Measurements from ENCODE around the gene AXIN2. TPM values are rescaled to one million over a fixed set of nuclear protein-coding genes. Genes with fewer than 3 reads are reported as not detected.

The AXIN2 gene
- total RNA-seq, 1 donor from 2014 or later = 115 TPM

- H3K36me3 Mint-ChIP-seq = no peaks in the 10 kb centered on the region
- peaks cover 25% of the 10 kb centered on the region for H3K4me1 Mint-ChIP-seq (ENCODE audit: unreplicated experiment)
- peak overlapping the region; percentile 80 for H3K4me3 Mint-ChIP-seq
- no peaks in the 10 kb centered on the region for H3K27me3 Mint-ChIP-seq
- peak overlapping the region; percentile 84 for H3K27ac Mint-ChIP-seq
- DNase-seq (ENCODE audit: extremely low spot score, unreplicated experiment) = no peak
- no peaks in the 10 kb centered on the region for H3K9me3 Mint-ChIP-seq
- no peak for TF ChIP-seq CTCF (conservative IDR thresholded peaks at IDR 0.05)
These were observed 3.3 kb upstream of the AXIN2 start for GRCh38 chr17:65564793-65565192.

GRCh38 chr17:65562206-65562531 is 721 bp upstream of the AXIN2 start:
- no peaks in the 10 kb centered on the region for H3K27me3 Mint-ChIP-seq

GRCh38 chr17:65560628-65561451 is 608 bp downstream of the AXIN2 start:
- Mint-ChIP-seq H3K9me3 (no peaks in the 10 kb centered on the region), H3K27ac (peak overlapping the region; percentile 97), H3K4me3 (peak overlapping the region; percentile 84), H3K27me3 (no peaks in the 10 kb centered on the region), H3K4me1 (ENCODE audit: unreplicated experiment) (peaks cover 17% of the 10 kb centered on the region), H3K36me3 (peaks cover 3% of the 10 kb centered on the region)
- TF ChIP-seq CTCF (conservative IDR thresholded peaks at IDR 0.05) = no peak
- peak; percentile 92 for DNase-seq (ENCODE audit: extremely low spot score, unreplicated experiment)

More at GRCh38 chr17:65562206-65562531, 721 bp upstream of the AXIN2 start:
- DNase-seq (ENCODE audit: extremely low spot score, unreplicated experiment) = no peak
- Mint-ChIP-seq H3K9me3 (no peaks in the 10 kb centered on the region), H3K36me3 (peaks cover 3% of the 10 kb centered on the region), H3K4me3 (peak overlapping the region; percentile 89), H3K27ac (peak overlapping the region; percentile 97), H3K4me1 (ENCODE audit: unreplicated experiment) (peaks cover 17% of the 10 kb centered on the region)
- no peak for TF ChIP-seq CTCF (conservative IDR thresholded peaks at IDR 0.05)

- peak; percentile 84 for DNase-seq (ENCODE audit: extremely low spot score, unreplicated experiment)
- H3K4me1 Mint-ChIP-seq (ENCODE audit: unreplicated experiment) = peaks cover 12% of the 10 kb centered on the region
- TF ChIP-seq CTCF (conservative IDR thresholded peaks at IDR 0.05) = no peak
- H3K27me3 Mint-ChIP-seq = no peaks in the 10 kb centered on the region
- no peaks in the 10 kb centered on the region for H3K9me3 Mint-ChIP-seq
- H3K36me3 Mint-ChIP-seq = peaks cover 3% of the 10 kb centered on the region
- no peak overlapping the region for H3K27ac Mint-ChIP-seq
- no peak overlapping the region for H3K4me3 Mint-ChIP-seq
These were observed 1.4 kb downstream of the AXIN2 start for GRCh38 chr17:65559804-65560627.

DNA sequence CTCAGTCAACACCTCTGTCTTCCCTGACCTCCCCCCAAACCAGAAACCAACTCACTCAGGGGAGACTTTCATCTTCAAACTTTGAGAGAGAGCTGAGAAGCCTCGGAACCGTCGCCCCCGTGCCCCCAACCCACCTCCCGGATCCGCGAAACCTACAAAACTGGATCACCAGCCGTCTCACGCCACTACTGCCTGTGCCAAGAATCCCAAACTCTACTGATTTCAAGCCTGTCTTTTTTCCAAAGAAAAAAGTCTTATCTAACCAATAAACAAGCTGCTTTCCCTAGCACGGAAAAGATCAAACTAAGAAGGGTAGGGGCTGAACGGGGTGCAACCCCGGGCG is 2.0 kb downstream of the AXIN2 start:
- DNase-seq (ENCODE audit: extremely low spot score, unreplicated experiment) = no peak
- Mint-ChIP-seq H3K4me3 (no peak overlapping the region), H3K4me1 (ENCODE audit: unreplicated experiment) (peaks cover 7% of the 10 kb centered on the region), H3K9me3 (no peaks in the 10 kb centered on the region), H3K36me3 (peaks cover 3% of the 10 kb centered on the region), H3K27me3 (no peaks in the 10 kb centered on the region), H3K27ac (no peak overlapping the region)
- no peak for TF ChIP-seq CTCF (conservative IDR thresholded peaks at IDR 0.05)

Data from type B pancreatic cell (in vitro differentiated cells).